AG04450 (cell line): ENCODE measurements around the gene IP6K3. TPM values are rescaled to one million over a fixed set of nuclear protein-coding genes. Genes with fewer than 3 reads are reported as not detected.

Experiments used
- CTCF ChIA-PET: fragments of 300-600, 350-600 bp; formaldehyde crosslinking; extraction: SDS; loops from one replicate; lab custom pipeline; 2022; ENCODE audit warnings: antibody characterized with exemption, inconsistent platforms; lab: Charles Lee
- POLR2A ChIA-PET: fragments of 350-600 bp; formaldehyde crosslinking; extraction: SDS; loops from one replicate; lab custom pipeline; 2021; ENCODE audit warnings: antibody characterized with exemption, inconsistent platforms; lab: Yijun Ruan, JAX
- DNase-seq: peaks from one replicate; pipeline ENCODE4 v3.0.0-alpha.2; 2011; ENCODE audit warnings: low read depth, low spot score
- H3K27ac ChIP-seq: one replicate; pipeline ENCODE4 v1.5.1; 2012; ENCODE audit warnings: low read depth, low read length, control low read depth
- H3K27me3 ChIP-seq: one replicate; pipeline ENCODE4 v1.6.0; 2012; ENCODE audit warnings: low read length; ENCODE audit not compliant: control insufficient read depth, insufficient read depth
- H3K4me3 ChIP-seq: 2 replicates; pipeline ENCODE4 v1.5.1; 2011; ENCODE audit warnings: mild to moderate bottlenecking, low read depth, low read length, control low read depth
- H3K9me3 ChIP-seq: 2 replicates; pipeline ENCODE4 v1.5.1; 2012; ENCODE audit warnings: low read length; ENCODE audit not compliant: control insufficient read depth, insufficient read depth
- CTCF ChIP-seq: IDR thresholded peaks from 2 replicates; pipeline ENCODE4 v1.5.1; 2011; ENCODE audit warnings: low read depth, low read length, control low read depth, inconsistent platforms
- polyA plus RNA-seq: library from polyadenylated mRNA; depleted of rRNA; stranded (reverse); fragments of >200 nt; gene quantifications from 2 replicates; pipeline ENCODE4 v1.2.3, GENCODE V29; 2011

IP6K3 gene
- polyA plus RNA-seq, 1 experiment = 1.1 TPM

- POLR2A ChIA-PET = interaction anchor here (0.7 kb wide), 2 partner anchors 52 to 199 kb away, joined by 3 read pairs; no protein-coding TSS in a partner anchor
- Histone ChIP-seq H3K4me3 (no peak overlapping the region), H3K27me3 (peaks cover 14% of the 10 kb centered on the region), H3K9me3 (peaks cover 3% of the 10 kb centered on the region; the same call in 1 of the 2 replicates), H3K27ac (no peak overlapping the region)
- no peak for DNase-seq
- CTCF ChIA-PET = no interaction called here
- no peak for TF ChIP-seq CTCF
These were observed 43.7 kb upstream of the IP6K3 start for GRCh38 chr6:33790379-33790778.

DNA sequence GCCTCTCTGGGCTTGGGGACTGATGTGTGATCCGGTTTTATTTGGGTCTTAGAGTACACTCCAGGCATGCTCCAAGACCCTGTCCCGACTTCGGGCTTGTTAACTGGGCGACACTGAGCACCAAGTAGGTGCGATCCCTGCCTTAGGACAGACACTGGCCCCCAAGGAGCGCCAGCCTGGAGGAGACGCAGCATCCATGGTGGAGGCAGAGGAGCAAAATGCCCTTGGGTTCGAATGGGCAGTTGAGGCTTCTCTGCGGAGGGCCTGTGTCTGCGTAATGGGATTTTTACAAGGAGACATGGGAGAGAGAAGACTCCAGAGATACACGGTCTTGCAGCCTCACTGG, 42.8 kb upstream of the IP6K3 start:
- CTCF ChIA-PET = interaction anchor here (5.5 kb wide), 1 partner anchor 17 kb away, joined by 31 read pairs; no protein-coding TSS in a partner anchor
- H3K27me3 ChIP-seq = peaks cover 12% of the 10 kb centered on the region
- TF ChIP-seq CTCF = no peak
- no peak for DNase-seq
- POLR2A ChIA-PET = interaction anchor here (1.0 kb wide), 1 partner anchor 18 kb away, joined by 4 read pairs; no protein-coding TSS in a partner anchor
- H3K27ac ChIP-seq = no peak overlapping the region
- peak overlapping the region; percentile 69 for H3K4me3 ChIP-seq
- peaks cover 3% of the 10 kb centered on the region; the same call in 1 of the 2 replicates for H3K9me3 ChIP-seq

DNA sequence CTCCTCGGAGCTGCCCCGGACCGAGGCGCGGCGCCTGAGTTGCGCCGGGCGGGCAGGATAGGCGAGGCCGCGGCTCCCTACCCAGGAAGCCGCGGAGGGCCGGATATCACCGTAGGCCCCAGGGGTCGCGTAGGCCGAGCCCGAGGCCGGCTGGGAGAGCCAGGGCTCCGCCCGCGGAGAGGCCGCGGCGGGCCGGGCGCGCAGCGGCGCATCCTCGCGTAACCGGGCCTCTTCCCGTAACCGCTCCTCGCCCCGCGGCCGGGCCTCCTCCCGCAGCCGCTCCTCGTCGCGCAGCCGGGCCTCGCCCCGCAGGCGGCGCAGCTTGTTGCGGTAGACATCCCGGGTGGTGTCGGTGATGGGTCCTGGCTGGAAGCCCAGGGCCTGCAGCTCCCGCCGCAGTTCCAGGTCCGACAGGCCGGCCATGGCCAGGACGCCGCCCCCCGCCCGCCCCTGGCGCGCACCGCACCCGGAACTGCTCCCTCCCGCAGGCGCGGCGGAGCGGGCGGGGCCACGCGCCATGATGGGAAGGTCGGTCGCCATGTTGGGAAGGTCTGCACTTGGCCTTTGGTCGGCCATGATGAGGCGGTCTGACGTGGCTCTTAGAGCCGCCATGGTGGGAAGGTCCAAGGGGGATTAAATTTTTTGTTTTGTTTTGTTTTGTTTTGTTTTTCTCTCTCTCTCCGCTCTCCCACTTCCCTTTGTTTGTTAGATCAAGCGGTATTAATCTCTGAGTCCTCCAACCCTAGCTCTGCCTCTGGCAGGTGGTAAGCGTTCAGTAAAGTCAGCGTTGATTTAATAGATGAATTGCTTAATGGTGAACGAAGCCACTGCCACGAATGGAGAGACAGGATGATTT, 42.2 kb upstream of the IP6K3 start, which contains the start of gene LEMD2:
Gene LEMD2, minus strand, starts transcription at position 437 of the 856 bp plus-strand sequence. Its CDS starts 14 bp downstream, at position 423.
- POLR2A ChIA-PET = interaction anchor here (0.6 to 1.4 kb wide), 4 partner anchors 12 to 51 kb away, joined by 3 to 4 read pairs (median 4); no protein-coding TSS in a partner anchor
- DNase-seq = peak; percentile 84
- Histone ChIP-seq H3K4me3 (peak within 1 kb of the TSS; percentile 69), H3K27ac (peak within 1 kb of the TSS; percentile 89), H3K27me3 (peaks cover 9% of the 10 kb centered on the region), H3K9me3 (peaks cover 3% of the 10 kb centered on the region; the same call in 1 of the 2 replicates)
- TF ChIP-seq CTCF = no peak
- CTCF ChIA-PET = interaction anchor here (1.6 to 5.5 kb wide), 2 partner anchors 16 to 239 kb away, joined by 6 to 31 read pairs; no protein-coding TSS in a partner anchor

GRCh38 chr6:33787954-33788693, 41.4 kb upstream of the IP6K3 start:
- H3K27me3 ChIP-seq = peaks cover 2% of the 10 kb centered on the region
- no peak for TF ChIP-seq CTCF
- H3K9me3 ChIP-seq = peaks cover 3% of the 10 kb centered on the region; the same call in 1 of the 2 replicates
- peak overlapping the region; percentile 89 for H3K27ac ChIP-seq
- ChIA-PET CTCF (interaction anchor here (0.6 to 5.5 kb wide), 3 partner anchors 16 to 240 kb away, joined by 3 to 31 read pairs (median 6); no protein-coding TSS in a partner anchor), POLR2A (interaction anchor here (0.6 to 1.9 kb wide), 6 partner anchors 11 to 52 kb away, joined by 3 to 12 read pairs (median 4); no protein-coding TSS in a partner anchor)
- DNase-seq = peak; percentile 38
- peak overlapping the region; percentile 69 for H3K4me3 ChIP-seq
